Measurements from ENCODE around the gene ATL1.

DNA sequence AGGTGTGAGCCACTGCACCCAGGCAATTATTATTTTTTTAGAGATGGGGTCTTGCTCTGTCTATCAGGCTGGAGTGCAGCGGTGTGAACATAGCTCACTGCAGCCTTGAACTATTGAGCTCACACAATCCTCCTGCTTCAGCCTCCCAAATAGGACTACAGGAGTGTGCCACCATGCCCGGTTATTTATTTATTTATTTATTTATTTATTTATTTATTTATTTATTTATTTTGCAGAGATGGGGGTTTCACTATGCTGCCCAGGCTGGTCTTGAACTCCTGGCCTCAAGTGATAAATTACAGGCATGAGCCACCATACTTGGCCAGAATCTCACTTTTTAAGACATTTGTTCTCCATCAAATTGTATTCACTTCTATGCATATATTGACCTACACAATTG is 56.3 kb downstream of the ATL1 start:
- TF ChIP-seq CTCF (IDR thresholded peaks at IDR 0.05; ENCODE audit: poor library complexity), result no peak
- TF ChIP-seq EZH2 (IDR thresholded peaks at IDR 0.05; ENCODE audit: borderline replicate concordance), result no peak
- no peak for TF ChIP-seq EZH2phosphoT487 (IDR thresholded peaks at IDR 0.05; ENCODE audit: low read depth, severe bottlenecking, unreplicated experiment)
